Femur (tissue), 1 donor: ENCODE results near the gene MNDA.
A peak's percentile ranks its signal among the peaks of the same experiment; 100 is the strongest.

Source experiments
- DNase-seq: peaks from one replicate; pipeline ENCODE4 v3.0.0-alpha.2; 2017

Gene MNDA

DNA sequence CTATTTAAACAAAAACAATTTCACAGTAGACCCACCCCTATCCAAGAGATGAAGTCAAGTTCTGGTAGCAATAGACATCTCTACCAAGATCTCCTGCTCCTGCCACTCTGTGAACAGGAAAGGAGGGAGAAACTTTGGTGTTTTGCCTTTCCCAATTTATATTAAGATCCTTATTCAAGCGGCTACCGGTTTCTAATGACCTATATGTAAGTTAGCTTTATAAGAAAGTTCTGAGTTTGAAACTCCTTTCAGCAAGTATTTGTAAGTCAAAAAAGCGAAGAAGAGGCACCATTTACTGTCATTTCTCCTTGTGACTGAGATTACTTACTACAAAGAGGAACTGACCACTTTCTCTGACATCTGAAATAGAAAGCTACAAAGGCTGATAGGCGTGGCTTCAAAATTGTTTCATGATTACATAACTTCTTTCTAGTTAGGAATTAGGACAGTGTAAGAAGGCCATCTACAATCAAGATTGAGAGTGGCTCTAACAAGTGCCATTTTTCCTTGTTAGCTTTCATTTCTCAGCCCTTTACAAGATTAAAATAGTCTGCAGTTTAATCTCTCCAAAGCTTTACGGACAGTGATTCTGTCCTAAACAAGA lies at the start of gene MNDA:
Gene MNDA (plus strand): TSS at position 448 of the 604 bp plus-strand sequence. CDS start 10,803 bp downstream, outside the sequence.
- no peak for DNase-seq

DNA sequence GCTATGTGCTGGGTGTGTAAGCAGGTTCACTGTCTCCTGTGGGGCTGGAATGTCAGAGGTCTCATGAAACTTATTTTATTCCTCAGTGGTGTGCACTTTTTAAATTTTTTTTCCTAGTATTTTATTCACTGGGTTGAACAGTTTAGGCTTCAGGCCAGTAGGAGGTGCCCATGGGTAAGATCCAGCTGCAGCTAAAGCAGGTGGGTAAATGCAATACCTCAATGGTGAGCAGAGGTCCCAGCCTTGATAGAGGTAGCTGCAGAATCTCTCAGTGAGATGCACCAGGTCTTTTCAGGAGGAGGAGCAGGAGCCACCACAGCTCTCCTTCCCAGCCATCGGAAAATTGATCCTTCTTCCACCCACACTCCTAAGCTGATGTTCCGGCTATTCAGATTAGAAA lies 37.5 kb upstream of the MNDA start:
- no peak for DNase-seq

DNA sequence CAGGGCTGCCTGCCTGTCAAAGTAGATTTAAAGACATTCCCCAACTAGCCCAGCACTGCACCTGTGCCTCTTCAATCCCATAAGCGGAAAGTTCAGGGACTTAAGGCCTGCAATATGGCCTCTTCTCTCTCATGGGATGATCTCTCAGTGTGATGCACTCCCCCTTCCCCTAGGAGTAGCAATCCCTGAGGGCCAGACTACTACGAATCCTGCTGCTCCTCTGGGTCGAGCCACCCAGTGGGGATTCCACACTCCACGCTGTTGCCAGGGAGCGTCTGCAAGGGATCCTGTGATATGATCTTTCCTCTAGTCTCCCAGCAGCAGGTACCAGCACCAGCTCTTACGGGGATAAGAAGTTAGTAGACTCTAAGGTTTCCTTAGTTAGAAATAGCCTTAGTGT lies 36.9 kb upstream of the MNDA start:
- DNase-seq: no peak

DNA sequence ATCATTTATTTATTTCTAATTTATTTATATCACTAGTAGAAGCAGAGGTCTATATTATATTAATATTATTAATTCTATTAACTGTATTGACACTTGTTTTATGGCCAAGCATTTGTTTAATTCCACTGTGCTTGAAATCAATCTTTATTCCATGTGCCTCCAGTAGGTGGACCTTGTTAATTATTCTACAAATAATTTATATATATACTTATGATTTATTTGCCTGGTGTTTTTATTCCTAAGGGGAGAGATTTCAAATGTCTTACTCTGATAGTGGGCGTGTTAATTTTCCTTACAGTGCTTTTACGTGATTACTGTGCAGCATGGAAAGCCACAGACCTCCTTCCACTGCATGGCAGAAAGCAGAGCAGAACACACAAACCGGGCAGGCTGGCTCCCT lies 32.6 kb upstream of the MNDA start:
- DNase-seq: no peak

DNA sequence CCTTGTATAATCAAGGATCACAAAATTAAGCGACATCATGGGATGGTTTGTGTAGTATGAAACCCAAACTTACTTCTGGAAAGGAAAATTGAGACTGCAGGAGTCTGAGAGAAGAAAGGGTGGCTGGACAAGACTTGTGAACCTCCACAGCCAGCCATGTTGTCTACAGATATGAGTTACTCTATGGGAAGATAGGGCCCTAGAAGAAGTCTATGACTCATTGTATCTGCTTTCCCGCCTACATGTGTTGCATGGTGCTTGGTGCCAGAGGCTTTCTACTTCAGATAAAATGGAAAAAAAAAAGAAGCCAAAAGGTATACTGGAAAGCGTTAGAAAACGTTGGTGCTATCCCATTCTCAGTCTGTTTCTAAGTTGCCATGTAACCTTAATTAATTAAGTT lies 31.5 kb upstream of the MNDA start:
- DNase-seq: no peak

DNA sequence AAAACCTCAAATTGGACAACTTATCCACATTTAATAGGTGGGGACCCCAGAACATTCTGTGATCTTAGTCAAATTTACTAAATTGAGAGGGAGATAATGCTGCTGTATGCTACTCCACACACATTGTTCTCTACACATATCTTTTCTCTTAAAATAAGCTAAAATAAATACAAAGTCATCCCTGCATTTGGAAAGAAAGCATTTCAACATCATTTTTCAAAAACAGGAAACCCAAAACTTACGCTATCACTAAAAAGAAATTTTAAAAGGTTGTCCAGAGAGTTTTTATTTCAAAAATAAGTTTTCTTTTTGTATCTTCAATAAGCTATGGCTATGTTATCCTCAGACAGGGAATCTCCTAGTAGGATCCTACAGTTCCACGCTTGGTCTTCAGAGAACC lies 30.6 kb upstream of the MNDA start:
- no peak for DNase-seq

DNA sequence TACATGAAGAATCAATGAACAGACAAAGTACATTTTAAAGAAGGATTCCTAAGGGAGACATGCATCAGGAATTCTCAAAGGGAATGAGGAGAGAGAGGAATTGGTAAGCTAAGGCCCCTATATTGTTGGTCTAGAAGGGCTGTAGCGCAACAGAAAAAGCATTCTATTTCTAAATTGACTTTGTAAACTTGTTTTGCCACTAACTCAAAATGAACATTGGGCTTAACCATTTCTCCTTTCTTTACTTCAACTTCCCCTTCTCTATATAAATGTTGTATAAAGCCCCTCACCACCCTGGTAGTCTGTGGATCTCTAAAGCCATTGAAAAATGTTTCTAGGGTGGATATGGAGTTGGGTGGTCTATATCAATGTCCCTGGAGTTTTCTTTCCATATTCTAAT lies 29.8 kb upstream of the MNDA start:
- no peak for DNase-seq

DNA sequence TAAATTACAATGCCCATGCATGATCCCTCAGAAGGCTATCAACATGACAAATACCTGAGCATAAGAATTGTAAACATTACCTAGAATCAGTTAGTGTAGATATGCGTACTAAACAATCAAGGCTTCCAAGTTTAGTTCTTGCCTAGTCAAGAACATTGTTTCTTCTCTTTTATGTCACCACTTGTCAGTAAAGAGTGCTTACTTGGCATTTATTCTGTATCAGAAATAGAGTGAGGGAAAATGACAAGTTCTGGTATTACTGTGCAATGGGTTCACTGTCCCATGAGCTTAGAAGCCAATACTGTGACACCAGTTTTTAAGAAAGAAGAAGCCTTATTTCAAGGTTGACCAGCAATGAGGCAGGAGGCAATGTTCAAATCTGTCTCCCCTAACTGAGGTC lies 27.5 kb upstream of the MNDA start:
- no peak for DNase-seq

DNA sequence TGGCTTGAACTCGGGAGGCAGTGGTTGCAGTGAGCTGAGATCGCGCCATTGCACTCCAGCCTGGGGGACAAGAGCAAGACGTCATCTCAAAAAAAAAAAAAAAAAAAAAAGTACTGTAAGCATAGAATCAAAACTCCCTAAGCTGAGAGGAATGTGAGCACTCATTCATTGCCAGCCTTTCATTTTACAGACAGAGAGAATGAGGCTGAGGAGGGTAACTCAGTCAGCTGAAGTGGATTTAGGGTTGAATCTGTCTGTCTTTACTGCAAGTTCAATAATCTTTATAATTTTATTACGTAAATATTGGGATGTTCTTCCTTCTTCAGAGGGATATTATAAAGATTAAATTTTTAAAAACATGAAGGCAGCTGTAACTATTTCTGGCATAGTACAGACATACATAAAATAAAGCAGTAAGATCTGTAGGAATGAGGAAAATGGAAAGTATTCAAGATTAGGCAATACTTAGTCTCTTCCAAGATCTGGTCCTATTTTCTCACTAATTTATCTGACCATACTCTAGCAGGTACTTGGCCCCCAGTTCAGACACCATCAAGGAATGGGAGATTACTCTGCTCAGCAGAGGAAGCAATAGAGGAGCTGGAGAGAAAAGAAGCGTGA lies 24.1 kb upstream of the MNDA start:
- DNase-seq: no peak

DNA sequence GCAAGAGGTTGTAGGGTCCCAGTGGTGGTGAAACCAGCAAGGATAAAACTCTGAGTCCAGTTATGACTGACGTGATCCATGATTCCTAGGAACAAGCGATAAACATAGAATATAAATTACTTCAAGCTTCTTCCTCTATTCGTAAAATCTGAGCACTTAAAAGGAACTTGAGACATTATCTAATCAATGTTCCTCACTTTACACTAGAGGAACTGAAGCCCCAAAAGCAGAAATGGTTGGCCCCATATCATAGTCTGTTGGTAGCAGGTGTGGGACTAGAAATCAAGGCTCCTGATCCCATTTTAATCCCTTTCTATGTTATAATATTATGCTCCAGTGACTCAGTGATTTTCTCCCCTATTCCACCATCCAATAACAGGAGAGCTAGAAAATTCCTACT lies 21.9 kb upstream of the MNDA start:
- DNase-seq: no peak

DNA sequence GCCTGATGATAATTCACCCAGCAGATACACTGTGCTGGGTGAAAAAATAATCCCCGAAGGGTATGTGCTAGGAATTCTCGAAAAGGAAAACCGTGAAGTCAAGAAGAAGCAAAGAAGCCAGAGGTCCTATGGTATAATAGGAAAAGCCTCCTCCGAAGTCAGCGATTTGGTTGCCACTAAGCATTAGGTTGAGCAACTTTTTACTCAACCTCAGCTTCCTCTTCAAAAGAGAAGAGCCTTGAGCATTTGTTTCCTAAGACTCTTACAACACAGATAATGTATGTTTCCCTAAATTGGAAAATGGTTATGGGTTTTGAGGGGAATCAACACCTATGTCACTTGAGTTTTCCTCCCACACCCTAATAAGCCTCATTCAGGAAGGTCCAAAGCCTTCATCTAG lies 21.3 kb upstream of the MNDA start:
- DNase-seq: no peak

DNA sequence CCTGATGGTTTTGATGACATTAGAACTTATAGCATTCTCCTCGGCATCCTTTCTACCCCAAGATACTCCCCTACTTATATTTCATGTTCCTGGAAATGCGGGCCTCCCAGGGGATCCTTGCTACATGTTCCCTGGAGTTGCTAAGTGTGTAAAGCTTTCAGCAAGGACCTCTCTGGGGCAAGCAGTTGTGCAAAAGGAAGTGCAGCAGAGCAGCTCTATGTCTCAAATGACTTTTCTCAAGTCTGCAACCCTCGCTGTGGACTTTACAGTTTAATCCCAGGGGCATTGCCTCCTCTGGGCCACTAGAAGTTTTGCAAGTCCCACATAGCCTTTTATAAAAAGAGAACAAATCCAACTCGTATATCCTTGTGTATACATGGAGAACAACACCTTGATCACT lies 20.8 kb upstream of the MNDA start:
- peak; percentile 28 for DNase-seq

DNA sequence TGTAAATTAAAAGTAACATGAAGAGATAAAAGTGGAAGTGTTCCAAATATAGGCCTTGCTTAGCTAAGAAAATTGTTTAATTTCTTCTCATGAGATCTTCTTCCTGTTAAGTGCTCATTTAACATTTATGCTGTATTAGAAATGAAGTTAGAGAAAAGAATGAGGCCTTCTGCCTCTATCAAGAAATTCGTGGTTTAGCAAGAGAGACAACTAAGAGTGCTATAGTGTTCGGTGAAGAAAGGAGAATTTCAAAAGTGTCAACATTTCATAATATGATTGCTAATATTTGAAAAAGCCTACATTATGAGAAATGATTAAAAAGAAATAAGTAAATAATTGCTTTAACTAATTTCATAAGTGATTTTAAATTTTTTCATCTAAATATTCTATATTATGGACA lies 18.8 kb upstream of the MNDA start:
- DNase-seq: no peak

DNA sequence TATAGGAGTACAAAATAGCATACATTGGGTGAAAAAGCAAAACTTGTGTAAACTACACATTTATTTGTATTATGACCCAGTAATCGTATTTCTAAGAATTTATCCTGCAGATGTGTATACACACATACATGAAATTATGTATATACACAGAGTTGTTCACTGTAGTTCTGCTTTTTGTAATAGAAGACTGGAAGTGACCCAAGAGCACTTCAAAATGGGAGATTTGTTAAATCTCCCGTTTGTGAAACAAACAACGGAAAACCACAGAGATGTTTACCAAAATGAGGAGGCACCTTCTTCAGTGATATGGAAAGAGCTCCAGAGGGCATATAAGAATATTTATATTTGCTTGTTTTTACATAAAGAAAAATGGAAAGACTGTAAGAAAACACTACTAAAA lies 18.0 kb upstream of the MNDA start:
- DNase-seq: no peak

DNA sequence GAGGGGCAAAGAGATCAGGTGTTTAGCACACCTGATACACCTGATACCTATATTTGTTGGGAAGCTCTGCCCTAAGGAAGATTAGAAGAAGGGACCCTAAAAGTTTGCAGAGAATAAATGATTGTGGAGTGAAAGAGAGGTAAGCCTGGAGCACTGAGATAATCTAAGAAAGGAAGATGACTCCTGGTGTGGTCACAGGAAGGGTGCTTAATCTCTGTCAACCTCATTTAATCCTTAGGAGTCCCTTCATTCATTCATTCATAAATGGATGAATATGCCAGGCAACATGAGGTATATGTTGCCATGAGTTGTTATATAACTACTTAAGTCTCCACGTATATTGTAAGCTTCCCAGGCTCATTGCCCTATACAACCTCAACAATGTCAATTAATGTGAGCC lies 16.2 kb upstream of the MNDA start:
- DNase-seq: no peak

DNA sequence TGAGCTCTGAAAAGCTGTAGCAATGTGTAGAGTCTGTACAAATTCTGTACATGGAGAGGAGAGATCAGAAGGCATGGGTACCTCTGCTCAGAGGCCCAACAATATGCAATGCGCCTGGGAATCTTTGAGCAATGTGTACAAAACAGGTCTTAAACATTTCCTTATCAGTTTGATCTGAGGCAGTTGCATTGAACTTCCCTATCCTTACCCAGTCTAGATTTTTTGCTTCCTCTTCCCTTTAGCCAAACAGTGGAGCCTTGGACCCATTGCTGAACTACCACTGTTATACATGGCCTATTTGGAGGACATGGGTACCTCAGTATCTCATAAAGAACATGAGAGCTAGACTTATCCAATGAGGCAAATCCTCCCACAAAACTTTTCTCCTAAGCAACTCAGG lies 12.6 kb upstream of the MNDA start:
- DNase-seq: no peak

DNA sequence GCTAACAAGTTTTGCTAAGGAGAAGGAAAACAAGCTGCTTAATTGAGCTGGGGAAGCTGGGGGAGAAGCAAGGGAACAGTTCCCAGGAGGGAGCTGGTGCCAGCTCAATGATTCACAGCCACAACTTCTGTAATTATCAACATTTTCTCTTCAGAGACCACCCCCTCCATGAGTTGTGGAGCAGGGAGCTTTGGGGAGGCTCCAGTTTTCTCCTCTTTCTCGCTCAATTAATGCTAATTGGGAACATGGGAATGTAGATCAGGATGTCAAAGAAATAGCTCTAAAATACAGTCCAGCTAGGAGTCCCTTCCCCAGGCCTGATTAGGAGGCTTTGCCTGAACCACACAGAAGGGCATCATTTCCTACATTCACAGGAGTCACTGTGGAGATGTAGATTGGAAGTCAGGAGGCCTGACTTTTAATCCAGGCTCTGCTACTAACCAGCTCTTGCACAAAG lies 12.1 kb upstream of the MNDA start:
- DNase-seq: no peak

DNA sequence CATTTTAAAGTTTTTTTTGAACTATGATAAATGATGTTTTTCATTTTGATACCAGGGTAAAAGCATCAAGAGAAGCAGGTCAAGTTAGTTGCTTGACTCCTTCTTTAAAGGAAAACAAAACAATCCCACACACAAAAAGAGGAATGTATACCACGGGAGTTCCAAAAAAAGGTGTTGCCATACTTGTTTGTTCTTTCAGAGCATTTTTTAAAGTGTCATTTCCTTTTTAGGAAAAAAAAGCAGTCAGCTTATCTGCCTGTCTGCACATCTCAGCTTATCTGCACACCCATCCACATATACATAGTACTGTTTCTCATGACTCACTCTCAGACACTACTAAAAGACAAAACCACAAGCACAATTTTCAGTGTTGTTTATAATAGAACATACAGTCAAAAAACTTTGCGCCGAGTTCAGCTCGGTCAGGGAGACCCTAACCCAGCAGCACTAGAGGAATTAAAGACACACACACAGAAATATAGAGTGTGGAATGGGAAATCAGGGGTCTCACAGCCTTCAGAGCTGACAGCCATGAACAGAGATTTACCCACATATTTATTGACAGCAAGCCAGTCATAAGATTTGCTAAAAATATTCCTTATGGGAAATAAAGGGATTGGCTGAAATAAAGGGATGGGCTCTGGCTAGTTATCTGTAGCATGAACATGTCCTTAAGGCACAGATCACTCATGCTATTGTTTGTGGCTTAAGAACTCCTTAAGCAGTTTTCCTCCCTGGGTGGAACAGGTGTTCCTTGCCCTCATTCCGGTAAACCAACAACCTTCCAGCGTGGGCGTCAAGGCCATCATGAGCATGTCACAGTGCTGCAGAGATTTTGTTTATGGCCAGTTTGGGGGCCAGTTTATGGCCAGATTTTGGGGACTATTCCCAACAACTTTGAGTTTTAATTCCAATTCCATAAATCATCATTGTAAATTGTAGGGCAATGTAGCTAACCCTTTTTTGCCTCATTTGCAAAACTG lies 11.4 kb upstream of the MNDA start:
- no peak for DNase-seq

DNA sequence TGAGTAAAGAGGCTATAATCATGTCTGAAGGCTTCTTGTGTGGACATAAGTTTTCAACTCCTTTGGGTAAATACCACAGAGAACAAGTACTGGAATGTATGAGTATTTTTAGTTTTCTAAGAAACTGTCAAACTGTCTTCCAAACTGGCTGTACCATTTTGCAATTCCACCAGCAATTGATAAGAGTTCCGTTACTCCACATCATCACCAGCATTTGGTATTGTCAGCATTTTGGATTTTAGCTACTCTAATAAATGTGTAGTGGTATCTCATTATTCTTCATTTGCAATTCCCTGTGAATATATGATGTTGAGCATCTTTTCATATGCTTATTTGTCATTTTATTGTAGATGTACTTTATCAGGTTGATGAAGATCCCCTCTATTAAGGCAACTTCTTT lies 9.4 kb upstream of the MNDA start:
- DNase-seq: no peak

DNA sequence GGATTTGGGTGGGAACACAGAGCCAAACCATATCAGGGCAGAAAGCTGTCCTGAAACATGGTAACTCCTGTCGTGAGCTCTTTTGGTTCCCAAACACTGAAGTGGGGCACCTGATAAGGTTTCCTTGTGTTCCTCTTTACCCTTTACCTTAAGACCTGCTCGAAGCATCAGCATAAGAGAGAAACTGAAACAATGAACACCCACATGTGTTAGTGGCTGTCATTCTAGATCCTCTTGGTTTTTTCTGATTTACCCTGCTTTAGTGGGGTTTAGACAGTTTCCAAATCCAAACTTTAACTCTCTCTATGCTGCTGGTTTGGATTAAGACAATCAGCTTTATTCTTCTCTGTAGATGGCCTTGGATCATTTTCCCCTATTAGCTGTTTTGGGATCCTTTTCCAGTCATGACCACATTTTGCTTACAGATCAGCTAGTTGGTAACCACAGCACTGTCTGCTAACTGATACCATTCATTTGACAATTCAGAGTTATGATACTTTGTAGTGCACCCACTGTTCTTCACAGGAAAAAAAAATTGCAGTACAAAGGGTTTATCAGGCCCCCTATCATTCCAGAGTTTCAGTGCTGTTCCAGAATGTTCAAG lies 975 bp upstream of the MNDA start:
- DNase-seq: no peak

DNA sequence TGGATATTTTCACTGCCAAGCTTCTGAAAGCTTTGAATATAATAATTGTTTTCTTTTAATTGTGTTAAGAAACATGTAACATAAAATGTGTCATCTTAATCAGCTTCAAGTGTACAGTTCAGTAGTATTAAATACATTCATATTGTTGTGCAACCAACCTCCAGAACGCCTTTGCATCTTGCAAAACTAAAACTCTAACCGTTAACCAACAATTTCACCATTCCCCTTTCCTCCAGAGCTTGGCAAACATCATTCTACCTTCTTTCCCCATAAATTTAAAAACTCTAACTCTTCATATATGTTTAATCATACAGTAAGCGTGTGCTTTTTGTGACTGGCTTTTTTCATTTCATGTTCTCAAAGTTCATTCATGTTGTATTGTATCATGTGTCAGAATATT lies 2.1 kb downstream of the MNDA start:
- DNase-seq: no peak

DNA sequence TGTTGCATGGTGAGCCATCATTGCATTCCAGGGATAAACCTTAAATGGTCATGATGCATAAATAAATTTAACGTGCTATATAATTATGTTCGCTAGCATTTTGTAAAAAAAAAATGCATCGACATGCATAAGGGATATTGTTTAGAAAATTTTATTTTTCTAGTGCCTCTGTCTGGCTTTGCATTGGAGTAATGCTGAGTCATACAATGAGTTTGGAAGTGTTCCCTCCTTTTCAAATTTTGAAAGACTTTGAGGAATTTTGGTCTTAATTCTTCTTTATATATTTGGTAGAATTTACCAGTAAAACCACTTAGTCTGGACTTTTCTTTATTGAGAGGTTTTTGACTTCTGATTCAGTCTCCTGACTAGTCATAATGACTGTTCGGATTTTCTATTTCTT lies 4.9 kb downstream of the MNDA start:
- no peak for DNase-seq

DNA sequence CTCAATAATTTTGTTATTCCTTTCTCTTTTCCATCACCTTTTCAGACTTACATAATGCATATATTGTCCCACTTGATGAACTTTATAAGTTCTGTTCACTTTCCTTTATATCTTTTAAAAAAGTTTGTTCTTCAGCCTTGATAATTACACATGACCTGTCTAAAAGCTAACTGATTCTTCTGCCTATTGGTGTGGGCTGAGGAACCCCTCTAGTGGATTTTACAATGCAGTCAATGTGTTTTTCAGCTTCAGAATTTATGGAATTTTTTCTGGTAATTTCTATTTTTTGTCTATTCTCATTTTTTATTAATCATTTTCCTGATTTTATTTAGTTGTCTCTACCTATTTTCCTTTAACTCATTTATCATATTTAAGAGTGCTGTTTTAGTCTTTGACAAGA lies 7.5 kb downstream of the MNDA start:
- no peak for DNase-seq

DNA sequence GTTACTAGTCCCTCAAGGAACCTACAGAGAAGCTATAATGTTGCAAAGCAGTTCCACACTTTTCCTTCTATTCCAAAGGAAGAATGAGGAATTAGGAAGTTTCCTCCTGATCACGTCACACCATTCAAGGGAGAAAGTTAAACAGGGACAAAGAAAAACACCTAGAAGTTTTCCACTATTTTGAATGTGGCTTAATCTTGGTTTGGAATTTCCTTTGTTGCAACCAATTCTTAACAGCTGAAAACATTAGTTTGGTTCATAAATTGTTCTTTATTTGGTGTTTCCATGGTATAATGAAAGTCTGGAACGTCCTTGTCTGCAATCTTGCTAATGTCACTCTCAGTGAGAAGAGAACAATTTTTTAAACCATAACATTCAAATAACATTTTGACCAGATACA lies 8.4 kb downstream of the MNDA start:
- no peak for DNase-seq
